Caki2 (cell line): ENCODE measurements around the gene ALDH3B1. TPM values are rescaled to one million over a fixed set of nuclear protein-coding genes. Genes with fewer than 3 reads are reported as not detected.

Source experiments
- DNase-seq: peaks from one replicate; pipeline ENCODE4 v3.0.0-alpha.2; 2015; ENCODE audit warnings: low read depth
- in situ Hi-C: cut with HindIII; loops from 2 replicates; pipeline ENCODE4 v1.10.0; 2016; ENCODE audit warnings: low sequenced_read_pairs, low pct_unique_long_range_greater_than_20kb, mixed read lengths
- total RNA-seq: library from RNA; depleted of rRNA; stranded (reverse); fragments of >200 nt; shearing (Covaris generic); gene quantifications from 2 replicates; pipeline ENCODE4 v1.2.3, GENCODE V29; 2014; ENCODE audit warnings: low replicate concordance

ALDH3B1 gene
- total RNA-seq, 1 experiment from 2014 or later: 85.5 TPM

DNA sequence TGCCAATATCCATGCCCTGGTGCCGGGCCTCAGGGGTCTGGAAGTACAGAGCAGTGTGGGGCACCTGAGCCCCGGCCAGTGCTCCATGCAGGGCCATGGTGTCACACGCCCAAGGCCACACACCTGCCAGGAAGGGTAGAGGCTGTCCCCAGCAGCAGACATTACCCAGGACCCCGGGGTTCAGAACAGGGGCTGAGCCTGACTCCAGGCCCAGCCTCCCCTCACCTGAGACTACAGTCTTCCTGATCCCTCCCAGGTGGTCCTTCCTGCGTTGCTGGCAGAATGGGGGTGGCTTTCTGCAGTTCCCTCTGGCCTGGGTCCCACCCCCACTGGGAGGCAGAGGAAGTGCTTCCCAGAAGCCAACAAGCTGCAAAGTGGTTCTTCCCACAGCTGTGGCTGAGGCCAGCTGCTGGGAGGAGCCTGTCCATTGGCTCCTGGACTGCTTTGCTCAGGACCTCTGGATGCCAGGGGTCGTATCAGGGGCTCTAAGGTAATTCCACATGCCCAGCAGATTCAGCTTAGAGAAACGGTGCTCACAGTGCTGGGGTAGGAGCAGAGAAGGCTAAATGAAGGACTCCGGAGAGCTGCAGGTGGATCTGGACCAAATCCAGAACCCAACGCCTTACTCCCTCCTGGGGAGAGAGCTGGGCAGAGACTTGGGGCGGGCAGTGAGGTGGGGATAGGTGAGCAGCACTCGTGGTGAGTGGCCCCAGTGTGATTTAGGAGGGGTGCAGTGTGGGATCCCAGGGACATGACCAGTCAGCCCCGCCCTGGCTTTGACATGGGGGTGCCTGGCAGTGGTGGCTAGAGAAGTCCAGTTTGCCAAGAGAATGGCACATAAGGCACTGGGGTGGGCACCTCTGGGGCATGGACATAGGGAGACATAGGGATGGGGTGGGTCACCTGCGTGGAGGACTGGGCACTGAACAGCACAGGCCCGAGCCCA is 41.3 kb downstream of the ALDH3B1 start:
- no peak for DNase-seq
- in situ Hi-C loops: no loop called here

DNA sequence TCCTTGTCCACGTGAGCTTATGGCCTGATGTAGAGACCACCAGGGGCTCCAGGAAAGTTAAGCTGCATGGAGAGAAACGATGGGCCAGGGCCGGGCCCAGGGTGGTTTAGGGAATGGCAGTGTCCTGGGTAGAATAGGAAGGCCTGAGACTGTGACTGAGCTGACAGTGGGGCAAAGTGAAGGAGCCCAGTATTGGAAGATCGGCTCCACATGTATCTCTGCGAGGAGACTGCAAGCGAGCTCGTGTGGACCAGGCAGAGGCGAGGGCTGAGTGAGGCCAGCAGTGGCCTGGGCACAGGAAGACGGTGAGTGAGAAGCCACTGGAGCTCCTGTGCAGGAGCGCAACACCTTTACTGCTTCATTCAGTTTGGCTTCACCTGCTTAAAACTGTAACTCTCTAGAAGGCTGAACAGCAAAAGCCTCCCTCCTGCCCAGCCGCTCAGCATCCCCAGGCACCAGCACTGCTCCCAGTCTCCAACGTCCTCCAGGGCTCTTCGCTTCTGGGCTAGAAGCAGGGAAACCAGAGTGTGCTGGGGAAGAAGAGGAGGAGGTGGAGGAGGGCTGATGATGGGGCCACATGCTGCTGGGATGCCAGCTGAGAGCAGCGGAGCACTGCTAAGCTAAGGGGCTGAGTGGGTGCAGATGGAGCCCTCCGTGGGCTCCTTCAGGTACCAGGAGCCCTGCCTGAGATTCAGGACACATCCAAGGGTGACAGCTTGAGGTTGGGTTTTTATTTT is 42.2 kb downstream of the ALDH3B1 start:
- no peak for DNase-seq
- in situ Hi-C loops: no loop called here

DNA sequence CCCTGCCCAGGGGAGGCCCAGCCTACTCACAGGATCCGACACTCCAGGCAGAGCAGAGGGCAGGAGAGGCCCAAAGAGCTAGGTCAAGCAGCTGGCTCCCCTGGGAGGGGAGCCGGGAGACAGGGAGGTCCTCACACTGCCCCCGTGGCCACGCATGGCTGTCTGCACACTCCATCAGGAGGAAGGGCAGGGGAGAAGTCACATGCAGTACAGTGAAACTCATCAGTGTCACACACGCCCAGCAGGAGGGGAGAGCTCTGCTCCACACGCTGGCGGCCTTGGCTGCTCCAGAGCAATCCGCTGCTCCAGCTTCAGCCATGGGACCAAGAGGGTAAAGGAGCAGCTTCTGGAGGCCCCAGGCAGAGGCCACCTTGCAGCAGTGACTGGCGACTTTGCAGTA is 43.0 kb downstream of the ALDH3B1 start:
- in situ Hi-C loops: no loop called here
- no peak for DNase-seq

DNA sequence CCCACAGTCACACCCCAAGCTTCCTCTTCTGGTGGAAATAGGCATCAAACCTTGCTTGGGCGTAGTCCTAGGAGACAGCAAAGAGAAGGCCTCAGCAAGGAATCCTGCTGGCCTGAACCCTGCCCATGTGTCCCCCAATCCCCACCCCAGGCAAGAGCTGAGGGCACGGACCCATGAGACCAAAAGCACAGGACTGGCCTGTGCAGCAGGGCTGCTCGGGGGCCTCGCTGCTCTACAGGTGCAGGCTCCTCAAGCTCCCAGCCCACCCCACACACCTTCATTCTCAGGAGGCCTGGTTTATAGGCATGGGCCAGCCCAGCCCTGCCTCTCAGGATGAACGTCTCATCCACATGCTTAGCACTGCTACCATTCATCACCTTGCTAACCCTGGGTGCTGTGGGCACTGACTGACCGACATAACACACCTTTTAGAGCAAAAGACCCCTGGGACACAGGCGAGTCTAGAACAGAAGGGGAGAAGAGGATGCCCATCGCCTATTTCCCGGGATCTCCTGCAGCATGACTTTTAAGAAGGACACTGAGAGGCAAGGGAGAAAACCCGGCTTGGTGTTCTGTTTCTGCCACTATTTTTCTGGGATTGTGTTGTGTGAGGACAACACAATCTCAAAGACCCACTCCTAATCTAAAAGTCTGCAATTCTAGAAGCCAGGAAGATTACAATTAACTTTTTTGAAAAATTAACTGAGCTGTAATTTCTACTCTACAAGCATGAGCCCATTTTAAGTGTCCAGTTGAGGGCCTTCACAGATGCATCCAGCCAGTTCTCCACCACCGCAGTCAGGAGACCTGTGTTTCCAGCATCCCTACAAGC is 44.1 kb downstream of the ALDH3B1 start:
- DNase-seq: no peak
- in situ Hi-C loops: no loop called here

DNA sequence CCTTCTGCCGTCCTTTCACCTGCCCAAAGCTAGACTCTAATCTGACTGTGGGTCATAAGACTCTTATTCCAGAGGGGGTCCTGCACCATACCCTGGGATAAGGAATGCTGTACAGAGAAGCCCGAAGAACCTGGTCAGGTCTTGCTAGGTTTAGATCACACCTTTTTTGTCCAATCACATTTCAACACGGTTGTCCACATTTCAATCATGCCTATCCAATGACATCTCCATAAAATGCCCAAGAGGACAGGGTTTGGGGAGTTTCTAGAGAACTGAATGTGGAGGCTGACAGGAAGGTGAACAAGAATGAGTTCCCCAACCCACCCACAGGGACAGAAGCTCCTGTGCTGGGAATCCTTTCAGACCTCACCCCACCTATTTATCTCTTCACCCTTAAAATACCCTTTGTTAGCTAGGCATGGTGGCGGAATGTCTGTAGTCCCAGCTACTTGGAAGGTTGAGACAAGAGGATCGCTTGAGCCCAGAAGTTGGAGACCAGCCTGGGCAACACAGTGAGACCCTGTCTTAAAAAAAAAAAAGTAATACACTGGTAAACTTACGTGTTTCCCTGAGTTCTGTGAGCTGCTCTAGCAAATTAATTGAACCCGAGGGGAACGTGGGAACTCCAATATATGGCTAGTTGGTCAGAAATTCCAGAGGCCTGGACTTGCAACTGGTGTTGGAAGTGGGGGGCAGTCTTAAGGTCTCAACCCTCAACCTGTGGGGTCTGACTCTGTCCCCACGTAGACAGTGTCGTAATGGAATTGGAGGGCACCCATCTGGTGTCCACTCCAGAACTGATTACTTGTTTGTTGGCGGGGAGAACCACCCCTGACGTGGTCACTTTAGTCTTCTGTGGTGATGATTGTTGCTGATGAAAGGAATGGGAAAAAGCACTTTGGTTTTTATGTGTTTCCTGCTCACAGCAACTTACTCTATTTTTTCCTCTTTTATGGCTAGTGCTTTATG is 46.5 kb downstream of the ALDH3B1 start:
- DNase-seq: no peak
- in situ Hi-C loops: no loop called here

DNA sequence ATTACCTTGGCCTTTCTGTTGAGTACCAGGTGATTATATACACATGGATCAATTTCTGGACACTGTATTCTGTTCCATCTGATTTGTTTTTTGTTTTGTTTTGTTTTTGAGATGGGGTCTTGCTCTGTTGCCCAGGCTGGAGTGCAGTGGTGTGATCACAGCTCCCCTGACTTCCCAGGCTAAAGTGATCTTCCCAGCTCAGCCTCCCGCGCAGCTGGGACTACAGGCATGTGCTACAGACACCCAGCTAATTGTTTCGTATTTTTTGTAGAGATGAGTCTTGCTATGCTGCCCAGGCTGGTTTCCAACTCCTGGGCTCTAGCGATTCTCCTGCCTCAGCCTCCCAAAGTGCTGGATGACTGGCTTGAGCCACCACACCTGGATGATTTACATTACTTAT is 47.7 kb downstream of the ALDH3B1 start:
- in situ Hi-C loops: no loop called here
- DNase-seq: no peak

DNA sequence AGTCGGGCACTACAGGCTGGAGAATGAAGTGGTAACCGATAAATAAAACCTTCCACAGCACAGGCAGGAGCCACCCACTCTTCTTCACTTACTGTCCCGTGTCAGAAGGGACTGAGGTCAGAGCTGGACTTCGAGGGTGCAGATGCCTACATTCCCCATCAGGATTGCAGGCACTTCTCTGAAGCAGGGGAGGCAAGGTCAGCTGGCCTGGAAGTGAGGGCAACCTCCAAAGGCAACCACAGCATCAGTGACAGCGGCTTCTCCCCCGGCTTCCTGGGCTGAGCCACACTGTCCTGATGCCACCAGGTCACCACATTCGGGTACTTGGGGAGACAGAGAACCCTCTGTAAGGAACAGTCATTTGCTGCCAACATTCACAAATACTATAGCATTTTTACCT is 51.4 kb downstream of the ALDH3B1 start:
- DNase-seq: no peak
- in situ Hi-C loops: no loop called here

DNA sequence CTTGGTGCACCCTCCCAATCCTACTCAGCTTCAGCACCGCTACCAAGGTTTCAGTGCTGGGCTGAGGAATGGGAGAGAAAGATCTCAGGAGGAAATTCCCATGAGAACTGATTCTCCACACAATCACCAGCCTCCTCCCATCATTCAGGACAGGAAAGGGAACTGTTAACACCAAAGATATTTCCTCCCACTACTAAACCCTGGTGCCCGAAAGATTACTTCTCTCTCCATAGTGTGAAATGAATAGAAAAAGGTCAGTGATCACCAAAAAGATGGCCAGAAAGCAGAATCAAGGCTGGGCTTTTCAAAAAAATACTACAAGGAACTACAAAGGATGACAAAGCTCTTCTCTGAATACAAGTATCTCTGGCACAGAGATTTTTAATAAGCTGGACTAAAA is 54.8 kb downstream of the ALDH3B1 start:
- DNase-seq: no peak
- in situ Hi-C loops: no loop called here

DNA sequence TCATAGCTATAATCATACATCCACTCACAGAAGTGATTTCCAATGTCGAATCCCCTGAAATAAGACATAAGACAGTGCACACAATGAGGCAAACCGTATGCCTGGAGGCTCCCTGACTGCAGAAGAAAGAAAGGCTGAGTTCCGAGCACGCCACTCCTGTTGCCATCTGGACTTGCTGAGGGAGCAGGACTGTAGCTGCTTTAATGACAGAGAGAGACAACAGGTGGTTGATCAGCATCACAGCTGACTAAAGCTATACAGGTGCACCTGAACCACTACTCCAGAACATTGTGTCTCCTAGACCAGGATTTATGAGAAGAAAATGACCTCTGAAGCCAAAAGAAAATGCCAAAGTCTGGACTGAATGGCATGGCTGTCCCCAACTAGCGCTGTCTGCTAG is 55.7 kb downstream of the ALDH3B1 start:
- no peak for DNase-seq
- in situ Hi-C loops: no loop called here

DNA sequence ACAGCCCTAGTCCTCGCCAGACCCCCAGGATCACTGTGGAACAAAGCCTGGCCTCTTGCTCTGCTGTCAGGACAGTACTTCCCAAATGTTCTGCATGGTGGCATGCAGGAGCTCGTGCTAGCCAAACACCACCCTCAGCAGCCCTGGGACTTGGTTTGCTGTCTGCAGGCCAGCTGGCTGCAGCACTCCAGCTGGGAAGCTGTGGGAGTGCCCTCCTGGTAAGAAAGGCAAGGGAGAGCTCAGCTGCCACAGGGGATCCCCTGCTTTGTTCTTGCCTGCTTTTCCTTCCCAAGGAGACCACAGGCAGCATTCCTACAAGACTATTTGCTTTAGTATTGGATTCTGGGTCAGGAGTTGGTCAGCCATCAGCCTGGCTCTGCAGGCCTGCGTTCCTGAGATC is 56.6 kb downstream of the ALDH3B1 start:
- in situ Hi-C loops: no loop called here
- no peak for DNase-seq

DNA sequence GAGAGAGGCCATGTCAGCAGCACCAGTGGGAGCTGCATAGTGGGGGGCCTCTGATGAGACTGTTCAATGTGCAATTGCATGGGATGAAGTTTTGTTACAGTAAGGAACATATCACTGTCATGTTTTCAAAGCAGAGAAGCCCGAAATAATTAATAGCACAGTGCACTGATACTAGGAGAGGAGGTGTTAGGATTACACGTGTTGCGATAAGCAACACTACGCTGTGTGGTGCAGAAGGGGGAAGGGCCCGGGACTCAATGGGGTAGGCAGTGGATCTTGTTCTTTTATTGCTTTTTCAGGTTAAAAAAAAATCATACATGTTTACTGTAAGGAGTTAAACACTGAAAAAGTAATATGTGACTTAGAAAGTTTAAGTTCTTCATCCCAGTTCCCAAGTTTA is 57.9 kb downstream of the ALDH3B1 start:
- DNase-seq: no peak
- in situ Hi-C loops: no loop called here

DNA sequence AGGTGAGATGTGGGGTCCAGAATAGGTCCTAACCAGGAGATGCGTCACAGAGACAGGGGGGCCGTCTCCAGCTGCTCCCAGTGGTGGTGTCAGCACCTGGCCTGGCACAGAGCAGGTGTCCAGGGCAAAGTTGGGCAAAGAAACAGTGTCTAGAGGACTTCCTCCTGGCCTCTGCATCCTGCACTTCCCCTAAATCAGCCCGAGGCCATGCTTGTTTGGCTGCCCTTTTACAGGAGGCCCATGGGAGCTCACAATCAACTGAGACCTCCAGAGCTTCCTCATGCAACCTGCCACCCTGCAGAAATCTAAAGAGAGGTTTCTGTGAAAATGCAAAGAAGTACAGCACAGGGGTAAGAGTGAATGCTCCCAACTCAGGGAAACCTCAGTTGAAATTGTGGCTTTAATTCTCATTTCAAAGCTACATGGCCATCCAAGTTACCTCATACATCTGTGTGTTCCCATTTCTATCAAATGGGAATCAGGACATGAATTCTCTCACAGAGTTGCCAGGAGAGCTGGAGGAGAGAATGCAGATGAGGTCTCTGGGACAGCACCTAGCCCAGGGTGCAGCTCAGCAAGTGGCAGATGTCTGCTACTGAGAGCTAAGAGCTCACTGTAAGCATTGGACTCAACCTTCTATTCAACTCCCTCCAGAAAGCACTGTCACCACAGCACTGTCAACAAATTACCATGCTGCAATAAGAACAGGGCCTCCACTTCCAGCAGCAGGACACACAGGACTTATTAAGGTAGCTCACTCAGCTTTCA is 61.3 kb downstream of the ALDH3B1 start:
- in situ Hi-C loops: no loop called here

DNA sequence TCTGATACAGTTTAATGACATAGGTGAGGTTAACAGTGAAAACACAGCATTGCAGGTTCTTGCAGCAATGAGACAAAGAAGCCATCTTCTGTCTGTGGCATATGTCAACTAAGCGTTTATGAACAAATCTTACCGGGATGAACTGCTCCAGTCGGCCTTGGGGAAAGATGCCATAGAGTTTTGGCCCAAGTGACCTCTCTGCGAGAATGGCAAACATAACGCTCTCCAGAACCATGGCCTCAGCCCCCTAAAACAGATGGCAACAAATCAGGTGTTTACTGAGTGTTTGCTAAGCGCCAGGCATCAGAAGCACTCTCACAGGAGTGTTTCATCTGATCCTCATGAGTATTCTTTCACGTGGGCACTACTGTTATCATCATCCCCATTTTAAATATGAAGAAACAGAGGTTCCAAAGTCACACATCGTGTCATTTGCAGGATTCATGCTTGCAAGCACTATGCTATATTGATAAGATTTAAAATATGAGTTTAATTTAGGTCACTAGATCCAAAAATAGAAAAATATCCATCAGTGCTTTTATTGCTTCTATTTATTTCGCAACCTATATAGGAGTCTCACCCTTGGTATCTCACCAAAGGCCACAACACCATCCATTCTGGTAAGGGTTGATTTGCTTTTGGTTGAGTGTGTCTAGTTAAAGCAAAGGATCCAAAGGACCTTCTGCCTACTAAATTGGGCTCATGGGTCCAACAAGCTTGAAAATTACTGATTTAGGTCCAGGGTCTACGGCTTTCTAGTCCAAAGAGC is 64.6 kb downstream of the ALDH3B1 start:
- in situ Hi-C loops: no loop called here
- DNase-seq: no peak

More for the DNA sequence above, 61.3 kb downstream of the ALDH3B1 start:
- no peak for DNase-seq

DNA sequence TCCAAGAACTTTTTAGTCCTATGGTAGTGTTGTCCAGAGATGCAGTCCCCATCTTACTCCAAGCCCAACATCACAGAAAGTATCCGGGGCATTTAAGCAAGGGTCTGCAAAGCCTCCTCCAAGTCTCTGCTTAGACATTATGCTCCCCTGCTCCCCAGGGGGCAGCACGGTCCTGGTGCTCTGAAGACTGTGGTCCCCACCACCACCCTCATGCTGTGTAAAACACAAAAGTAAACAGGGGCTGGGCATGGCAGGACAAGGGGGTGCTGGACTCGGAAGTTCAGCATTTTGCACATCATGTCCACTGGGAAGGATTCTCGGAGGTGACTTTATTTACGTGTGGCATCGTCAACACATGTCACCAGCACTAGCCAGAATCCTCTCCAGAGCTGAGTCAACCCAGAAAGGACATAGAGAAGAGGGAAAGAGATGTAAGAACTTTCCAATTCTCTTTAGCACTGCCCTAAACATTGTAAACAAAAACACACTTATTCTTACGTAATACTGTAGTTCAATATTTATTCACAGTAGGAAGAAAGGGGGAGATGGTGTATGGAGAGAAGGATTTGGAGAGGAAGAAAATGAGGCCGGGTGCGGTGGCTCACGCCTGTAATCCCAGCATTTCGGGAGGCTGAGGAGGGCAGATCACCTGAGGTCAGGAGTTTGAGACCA is 66.4 kb downstream of the ALDH3B1 start:
- no peak for DNase-seq
- in situ Hi-C loops: no loop called here

DNA sequence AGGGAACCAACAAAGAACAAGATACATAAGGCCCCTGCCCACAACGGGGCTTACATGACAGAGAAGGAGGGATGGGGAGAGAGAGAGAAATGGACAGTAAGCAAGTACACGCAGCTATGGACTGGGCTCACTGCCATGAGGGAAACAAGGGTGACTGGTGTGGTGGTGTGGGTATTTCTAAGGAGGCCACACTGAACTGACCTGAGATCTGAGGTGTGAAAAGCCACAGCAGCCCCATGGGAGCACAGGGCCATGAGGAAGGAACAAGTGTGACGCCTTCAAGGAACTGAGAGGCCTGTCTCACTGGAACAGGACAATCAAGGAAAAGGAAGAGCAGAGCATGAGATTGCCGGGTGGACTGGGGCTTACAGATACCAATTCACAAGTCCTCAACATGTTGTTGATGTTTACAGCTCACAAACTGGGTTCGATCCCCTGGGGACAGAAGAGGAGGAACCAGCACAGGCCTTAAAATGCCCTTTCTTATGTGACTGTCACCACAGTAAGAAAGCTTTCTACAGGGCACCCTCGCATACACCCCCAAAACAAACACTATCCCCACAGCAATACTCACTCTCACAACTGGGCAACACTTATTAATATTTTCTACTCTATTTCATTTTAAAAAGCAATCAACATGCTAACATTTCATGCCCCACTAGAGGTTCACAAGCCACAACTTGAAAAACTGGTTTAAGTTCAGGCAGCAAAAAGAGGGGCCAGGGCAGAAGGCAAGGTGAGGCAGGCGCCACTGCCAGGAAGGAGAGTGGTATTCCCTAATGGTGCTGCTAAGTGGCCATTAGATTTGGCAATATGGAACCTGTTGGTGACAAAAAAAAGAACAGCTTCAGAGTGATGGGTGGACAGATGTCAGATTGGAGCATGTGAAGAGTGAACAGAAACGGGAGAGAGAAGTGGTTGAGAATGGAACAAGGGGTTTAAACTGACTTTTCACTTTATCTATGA is 67.8 kb downstream of the ALDH3B1 start:
- in situ Hi-C loops: no loop called here
- DNase-seq: no peak
